Endothelial cell of umbilical vein (primary cell): Measurements from ENCODE around the gene RAMACL.

ENCODE experiments used
- CTCF ChIP-seq, 2 donors: IDR thresholded peaks; 1 replicate in 1 of 2; 2 replicates in 1 of 2; pipeline ENCODE4 v1.5.1; 2011; ENCODE audit warnings: low read length in 2 of 2, mild to moderate bottlenecking in 2 of 2, moderate library complexity in 2 of 2, control low read depth in 1 of 2, inconsistent platforms in 1 of 2, low read depth in 1 of 2; ENCODE audit not compliant: insufficient read depth in 1 of 2; ENCODE audit errors: extremely low read depth in 1 of 2
- EZH2 ChIP-seq: IDR thresholded peaks from 2 replicates; pipeline ENCODE4 v1.6.1; 2012; ENCODE audit warnings: borderline replicate concordance, low read depth, mild to moderate bottlenecking, moderate library complexity, low read length, inconsistent platforms; ENCODE audit not compliant: severe bottlenecking
- FOS ChIP-seq: IDR thresholded peaks from 2 replicates; pipeline ENCODE4 v1.6.1; 2011; ENCODE audit warnings: mild to moderate bottlenecking, low read length, moderate library complexity, borderline replicate concordance; ENCODE audit not compliant: insufficient read depth
- GATA2 ChIP-seq: IDR thresholded peaks from 2 replicates; pipeline ENCODE4 v1.7.0; 2011; ENCODE audit warnings: low read depth, mild to moderate bottlenecking, moderate library complexity, mixed read lengths, low read length; ENCODE audit not compliant: insufficient read length, insufficient read depth
- JUN ChIP-seq: IDR thresholded peaks from 2 replicates; pipeline ENCODE4 v1.6.1; 2011; ENCODE audit warnings: borderline replicate concordance, low read depth; ENCODE audit not compliant: insufficient read length, insufficient read depth
- MAX ChIP-seq: IDR thresholded peaks from 2 replicates; pipeline ENCODE4 v1.6.1; 2011; ENCODE audit not compliant: insufficient read depth, insufficient read length
- MYC ChIP-seq: IDR thresholded peaks from one replicate; pipeline ENCODE4 v1.6.1; 2011; ENCODE audit warnings: mild to moderate bottlenecking, low read depth, low read length
- POLR2A ChIP-seq: IDR thresholded peaks from 2 replicates; pipeline ENCODE4 v1.6.1; 2012; ENCODE audit warnings: low read depth, mild to moderate bottlenecking, control low read depth, low read length
- POLR2AphosphoS5 ChIP-seq: IDR thresholded peaks from 2 replicates; pipeline ENCODE4 v1.6.1; 2012; ENCODE audit warnings: low read depth, mild to moderate bottlenecking, control low read depth, low read length, moderate library complexity; ENCODE audit not compliant: insufficient read depth

GRCh38 chr6:166610069-166610468, 23.6 kb upstream of the RAMACL start:
- TF ChIP-seq CTCF (IDR thresholded peaks at IDR 0.05; ENCODE audit: extremely low read depth in 1 of 2, insufficient read depth in 1 of 2, low read depth in 1 of 2, low read length in 2 of 2) = no peak
- no peak for TF ChIP-seq POLR2A
- TF ChIP-seq MAX = no peak
- no peak for TF ChIP-seq GATA2
- no peak for TF ChIP-seq POLR2AphosphoS5
- TF ChIP-seq FOS = no peak
- no peak for TF ChIP-seq EZH2
- TF ChIP-seq MYC = no peak
- no peak for TF ChIP-seq JUN
